ENCODE data around the gene PTDSS2. TPM values are rescaled to one million over a fixed set of nuclear protein-coding genes. Genes with fewer than 3 reads are reported as not detected.

Gene PTDSS2
- total RNA-seq, 1 donor from 2014 or later = 28.6 TPM

DNA sequence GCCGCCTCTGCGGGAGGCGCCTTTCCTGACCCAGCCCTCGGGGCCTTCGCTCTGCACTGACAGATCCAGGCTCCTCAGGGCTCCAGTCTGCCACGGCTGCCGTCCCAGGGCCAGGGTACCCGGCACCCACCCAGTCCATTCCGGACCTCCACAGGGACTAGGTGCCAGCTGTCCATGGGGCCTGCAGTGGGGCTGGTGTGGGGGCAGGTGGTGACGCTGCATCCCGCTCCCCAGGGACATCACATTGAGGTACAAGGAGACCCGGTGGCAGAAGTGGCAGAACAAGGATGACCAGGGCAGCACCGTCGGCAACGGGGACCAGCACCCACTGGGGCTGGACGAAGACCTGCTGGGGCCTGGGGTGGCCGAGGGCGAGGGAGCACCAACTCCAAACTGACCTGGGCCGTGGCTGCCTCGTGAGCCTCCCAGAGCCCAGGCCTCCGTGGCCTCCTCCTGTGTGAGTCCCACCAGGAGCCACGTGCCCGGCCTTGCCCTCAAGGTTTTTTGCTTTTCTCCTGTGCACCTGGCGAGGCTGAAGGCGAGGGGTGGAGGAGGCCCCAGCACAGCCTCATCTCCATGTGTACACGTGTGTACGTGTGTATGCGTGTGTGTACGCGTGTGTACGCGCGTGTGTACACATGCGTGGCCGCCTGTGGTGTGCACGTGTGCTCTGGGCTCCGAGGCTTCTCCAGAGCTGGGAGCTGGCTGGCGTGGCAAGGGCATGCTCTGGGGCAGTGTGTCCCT is 40.3 kb downstream of the PTDSS2 start:
- DNase-seq (ENCODE audit: low spot score) = no peak

DNA sequence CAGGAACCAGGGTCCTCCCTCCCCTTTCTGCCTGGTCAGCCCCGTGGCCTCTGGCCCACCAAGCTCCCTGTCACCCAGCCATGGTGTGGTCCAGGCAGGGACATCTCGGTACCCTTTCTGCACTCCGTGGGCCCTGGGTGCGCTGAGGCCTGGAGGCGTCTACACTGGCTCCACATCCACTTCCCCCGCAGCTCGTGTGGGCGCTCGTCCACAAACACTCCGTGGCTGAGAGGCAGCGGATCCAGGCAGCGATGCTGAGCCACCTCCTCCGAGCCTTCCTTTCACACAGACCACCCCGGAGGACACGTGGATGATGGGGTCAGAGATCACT is 40.8 kb downstream of the PTDSS2 start:
- DNase-seq (ENCODE audit: low spot score) = no peak

DNA sequence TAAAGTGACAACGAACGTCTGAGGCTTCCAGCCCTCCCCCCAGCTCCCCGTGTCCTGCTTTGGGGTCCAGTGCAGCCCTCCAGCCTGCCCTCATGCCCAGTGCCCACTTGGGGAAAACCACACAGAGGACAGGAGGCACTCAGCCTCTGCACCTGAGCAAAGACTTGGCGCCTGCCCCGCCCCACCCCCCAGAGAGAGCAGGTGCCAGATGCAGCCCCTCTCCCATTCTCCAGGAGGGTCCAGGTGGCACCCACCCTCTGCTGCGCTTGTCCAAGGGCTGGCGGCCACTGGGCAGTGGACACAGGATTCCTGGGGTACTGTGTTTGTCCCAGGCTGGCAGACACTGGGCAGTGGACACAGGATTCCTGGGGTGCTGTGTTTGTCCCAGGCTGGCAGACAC is 41.3 kb downstream of the PTDSS2 start:
- no peak for DNase-seq (ENCODE audit: low spot score)

- no peak for DNase-seq (ENCODE audit: low spot score)
Measured at GRCh38 chr11:492427-493226, 42.5 kb downstream of the PTDSS2 start.

DNA sequence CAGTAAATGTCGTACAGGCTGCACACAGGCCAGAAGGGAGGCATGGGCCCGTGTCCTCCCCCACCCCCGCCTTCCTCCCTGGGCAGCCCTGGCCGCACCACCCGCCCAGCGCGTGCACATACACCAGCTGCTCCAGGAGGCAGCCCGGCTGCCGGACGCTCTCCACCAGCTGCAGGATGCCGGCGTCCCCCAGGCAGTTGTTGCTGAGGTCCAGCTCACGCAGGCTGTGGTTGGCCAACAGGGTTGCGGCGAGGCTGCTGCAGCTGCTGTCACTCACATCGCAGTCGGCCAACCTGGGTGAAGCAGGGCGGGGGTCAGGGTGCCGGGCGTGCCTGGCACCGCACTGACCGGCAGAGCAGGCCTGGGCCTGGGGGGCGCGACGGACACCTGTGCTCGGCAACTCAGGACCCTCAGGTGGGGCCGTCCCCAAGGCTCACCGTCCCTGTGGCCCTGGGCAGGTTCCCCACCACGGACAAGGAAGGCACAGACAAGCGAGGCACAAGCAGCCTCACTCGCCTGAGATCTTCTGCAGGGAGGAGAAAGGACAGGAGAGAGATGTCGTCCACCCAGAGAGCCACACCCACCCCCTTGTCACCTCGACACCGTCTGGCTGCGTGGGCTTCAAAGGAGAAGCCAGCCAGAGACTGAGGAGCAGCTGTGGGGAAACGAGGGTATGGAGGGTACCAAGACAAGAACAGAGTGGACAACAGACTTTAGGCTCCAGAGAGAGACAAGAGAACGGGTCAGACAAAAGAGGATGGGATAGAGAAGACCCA is 44.9 kb downstream of the PTDSS2 start:
- no peak for DNase-seq (ENCODE audit: low spot score)

- DNase-seq (ENCODE audit: low spot score) = no peak
Measured at GRCh38 chr11:495537-495931, 45.5 kb downstream of the PTDSS2 start.

GRCh38 chr11:496834-497564 is 46.9 kb downstream of the PTDSS2 start:
- no peak for DNase-seq (ENCODE audit: low spot score)

DNA sequence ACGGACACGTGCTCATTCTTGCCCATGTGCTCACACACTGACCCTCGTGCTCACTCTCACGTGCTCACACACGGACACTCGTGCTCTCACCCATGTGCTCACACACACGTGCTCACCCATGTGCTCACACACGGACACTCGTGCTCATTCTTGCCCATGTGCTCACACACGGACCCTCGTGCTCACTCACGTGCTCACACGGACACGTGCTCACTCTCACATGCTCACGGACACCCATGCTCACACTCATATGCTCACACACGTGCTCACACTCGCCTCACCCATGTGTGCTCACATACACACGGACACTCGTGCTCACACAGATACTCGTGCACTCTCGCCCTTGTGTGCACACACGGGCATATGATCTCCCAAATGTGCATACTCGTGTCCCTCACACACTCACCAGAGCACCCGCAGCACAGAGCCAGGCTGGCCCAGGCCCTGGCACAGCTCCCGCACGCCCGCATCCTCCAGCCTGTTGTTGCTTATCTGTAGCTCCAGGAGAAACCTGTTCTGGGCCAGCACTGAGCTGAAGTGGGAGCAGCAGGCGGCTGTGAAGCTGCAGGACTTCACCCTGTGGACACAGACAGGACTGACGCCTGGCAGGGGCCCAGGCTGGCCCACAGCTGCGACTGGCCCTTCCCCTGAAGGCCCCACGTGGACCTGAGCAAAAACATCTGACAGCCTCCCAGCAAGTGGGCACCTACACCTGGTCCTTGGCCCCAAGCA is 47.7 kb downstream of the PTDSS2 start:
- DNase-seq (ENCODE audit: low spot score) = no peak

GRCh38 chr11:498297-499181 is 48.5 kb downstream of the PTDSS2 start:
- DNase-seq (ENCODE audit: low spot score) = no peak

GRCh38 chr11:499201-500076 is 49.4 kb downstream of the PTDSS2 start:
- no peak for DNase-seq (ENCODE audit: low spot score)

DNA sequence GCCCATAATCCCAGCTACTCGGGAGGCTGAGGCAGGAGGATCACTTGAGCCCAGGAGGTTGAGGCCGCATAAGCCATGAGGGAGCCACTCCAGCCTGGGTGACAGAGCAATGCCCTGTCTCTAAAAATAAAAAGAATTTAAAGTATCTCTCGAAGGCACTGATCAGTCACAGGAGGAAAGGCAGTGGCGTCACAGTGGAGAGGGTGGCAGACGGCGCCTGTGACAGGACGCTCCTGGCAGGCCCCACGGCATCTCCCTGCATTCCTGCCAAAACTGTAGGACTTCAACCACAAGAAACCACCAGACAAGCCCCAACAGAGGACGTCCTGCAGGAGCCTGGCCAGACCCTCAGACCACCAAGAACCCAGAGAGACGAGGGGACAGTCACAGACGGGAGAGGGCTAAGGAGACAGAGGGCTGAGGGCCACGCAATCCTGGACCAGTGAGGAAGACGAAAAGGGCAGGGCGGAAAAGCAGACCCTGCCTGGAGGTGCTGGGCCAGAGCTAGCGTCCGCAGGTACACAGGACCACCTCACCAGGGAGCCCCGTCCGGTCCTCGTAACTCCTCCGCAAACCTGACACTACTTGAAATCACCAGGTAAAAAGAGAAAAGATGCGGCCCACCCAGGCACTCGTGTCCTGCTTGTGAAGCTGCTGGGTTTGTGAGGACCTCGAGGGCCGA is 51.1 kb downstream of the PTDSS2 start:
- DNase-seq (ENCODE audit: low spot score) = no peak

- DNase-seq (ENCODE audit: low spot score) = no peak
Measured at GRCh38 chr11:501683-502287, 51.7 kb downstream of the PTDSS2 start.

- peak; percentile 44 for DNase-seq (ENCODE audit: low spot score)
Measured at GRCh38 chr11:502288-503178, 52.5 kb downstream of the PTDSS2 start.

- DNase-seq (ENCODE audit: low spot score) = no peak
Measured at GRCh38 chr11:503179-503981, 53.3 kb downstream of the PTDSS2 start.

DNA sequence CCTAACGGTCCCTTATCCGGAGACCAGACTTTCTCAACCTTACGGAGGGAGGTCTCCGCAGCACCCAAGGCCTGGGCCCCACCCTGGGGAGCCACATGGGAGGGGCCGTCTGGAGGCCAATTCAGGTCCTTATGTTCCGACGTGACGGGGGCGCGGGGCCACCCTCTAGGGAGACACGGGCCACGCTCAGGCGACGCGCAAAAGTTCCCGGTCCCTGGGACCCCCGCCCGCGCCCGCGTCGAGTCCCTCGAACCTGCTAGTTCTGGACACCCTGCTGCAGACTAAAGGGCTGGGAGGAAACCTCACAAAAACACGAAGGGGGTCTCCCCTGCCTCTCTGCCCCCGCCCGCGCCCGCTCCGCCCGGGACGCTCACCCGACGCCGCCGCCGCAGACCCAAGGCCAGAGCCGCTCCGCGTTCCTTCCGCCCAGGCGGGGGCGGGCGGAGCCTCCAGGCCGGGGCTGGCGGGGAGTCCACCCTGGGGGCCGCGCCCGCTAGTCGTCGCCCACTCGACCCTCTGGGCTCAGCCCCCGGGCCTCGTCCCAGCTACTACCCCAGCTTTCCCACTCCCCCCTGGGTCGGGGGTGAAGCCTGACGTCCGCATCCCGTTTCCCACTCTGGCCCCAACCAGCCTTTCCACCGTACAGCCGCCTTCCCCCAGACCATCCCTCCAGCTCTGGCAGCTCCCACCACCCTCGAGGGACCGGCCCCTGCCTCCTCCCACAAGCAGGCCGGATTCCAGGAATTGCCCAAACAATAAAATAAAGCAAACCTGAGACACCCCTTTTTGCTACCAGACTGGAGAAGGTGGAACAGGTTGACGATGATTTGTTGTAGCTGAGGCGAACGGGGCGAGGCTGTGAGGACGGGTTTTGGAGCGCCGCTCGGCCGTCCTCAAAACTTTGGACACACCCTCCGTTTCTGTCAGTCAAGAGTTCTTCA is 54.2 kb downstream of the PTDSS2 start:
- DNase-seq (ENCODE audit: low spot score) = peak; percentile 53

Measured in ureter (tissue), 1 donor.